Neuron (in vitro differentiated cells): ENCODE measurements around the gene C2CD2L.
A peak's percentile ranks its signal among the peaks of the same experiment; 100 is the strongest.
"Not testable (repeated sequence)": the region's sequence is repeated elsewhere in the genome, so short reads cannot be mapped to it uniquely, and the experiment has no call there.

Experiments
- H2AFZ ChIP-seq: one replicate; pipeline ENCODE4 v1.6.1; 2013; ENCODE audit warnings: low read depth, mild to moderate bottlenecking, inconsistent platforms, low read length, moderate library complexity
- H3K27me3 ChIP-seq: one replicate; pipeline ENCODE4 v1.6.1; 2013; ENCODE audit warnings: low read length; ENCODE audit not compliant: insufficient read depth
- H3K36me3 ChIP-seq: one replicate; pipeline ENCODE4 v1.6.1; 2013; ENCODE audit warnings: low read length; ENCODE audit not compliant: insufficient read depth
- H3K4me1 ChIP-seq: one replicate; pipeline ENCODE4 v1.6.1; 2013; ENCODE audit warnings: low read length; ENCODE audit not compliant: insufficient read depth
- H3K4me3 ChIP-seq: 2 replicates; pipeline ENCODE4 v1.5.1; 2013; ENCODE audit warnings: mild to moderate bottlenecking, low read length, moderate library complexity
- H3K9me3 ChIP-seq: one replicate; pipeline ENCODE4 v1.6.1; 2013; ENCODE audit warnings: low read length

Gene C2CD2L

GRCh38 chr11:119100246-119100970 lies 6.7 kb upstream of the C2CD2L start:
- H3K4me3 ChIP-seq, result peak overlapping the region; percentile 90
- peaks cover 25% of the 10 kb centered on the region for H3K4me1 ChIP-seq

GRCh38 chr11:119100994-119101758 lies 6.0 kb upstream of the C2CD2L start:
- Histone ChIP-seq H3K4me1 (peaks cover 24% of the 10 kb centered on the region), H3K27me3 (no peaks in the 10 kb centered on the region), H3K9me3 (no peaks in the 10 kb centered on the region), H3K4me3 (peak overlapping the region; percentile 90), H3K36me3 (peaks cover 24% of the 10 kb centered on the region), H2AFZ (peak overlapping the region; percentile 63)

More at GRCh38 chr11:119100246-119100970, 6.7 kb upstream of the C2CD2L start:
- Histone ChIP-seq H3K9me3 (no peaks in the 10 kb centered on the region), H3K36me3 (peaks cover 24% of the 10 kb centered on the region), H2AFZ (no peak overlapping the region), H3K27me3 (no peaks in the 10 kb centered on the region)

GRCh38 chr11:119101759-119102423 lies 5.3 kb upstream of the C2CD2L start, which contains the start of gene DPAGT1:
TSS of gene DPAGT1 (minus strand) at chr11:119101853. CDS start at chr11:119101655, 198 bp downstream.
- peak within 1 kb of the TSS; percentile 63 for H2AFZ ChIP-seq
- H3K27me3 ChIP-seq, result no peaks in the 10 kb centered on the region
- peak within 1 kb of the TSS; percentile 90 for H3K4me3 ChIP-seq
- H3K9me3 ChIP-seq, result no peaks in the 10 kb centered on the region
- H3K36me3 ChIP-seq, result peaks cover 19% of the 10 kb centered on the region
- peaks cover 31% of the 10 kb centered on the region for H3K4me1 ChIP-seq

GRCh38 chr11:119103161-119103664 lies 3.9 kb upstream of the C2CD2L start:
- not testable (repeated sequence) for H3K9me3 ChIP-seq, H3K27me3 ChIP-seq, H3K36me3 ChIP-seq, H3K4me3 ChIP-seq, H2AFZ ChIP-seq
- H3K4me1 ChIP-seq, result peaks cover 36% of the 10 kb centered on the region

GRCh38 chr11:119103793-119104192 lies 3.4 kb upstream of the C2CD2L start:
- Histone ChIP-seq H3K36me3 (peaks cover under 1% of the 10 kb centered on the region), H3K4me1 (peaks cover 40% of the 10 kb centered on the region), H3K9me3 (no peaks in the 10 kb centered on the region), H3K27me3 (no peaks in the 10 kb centered on the region), H3K4me3 (no peak overlapping the region), H2AFZ (no peak overlapping the region)

- H3K27me3 ChIP-seq, result no peaks in the 10 kb centered on the region
- peak overlapping the region; percentile 60 for H2AFZ ChIP-seq
- peak overlapping the region; percentile 74 for H3K4me3 ChIP-seq
These were observed 498 bp downstream of the C2CD2L start for GRCh38 chr11:119107538-119108145.

GRCh38 chr11:119108146-119108856 lies 1.2 kb downstream of the C2CD2L start:
- no peaks in the 10 kb centered on the region for H3K9me3 ChIP-seq
- H3K4me3 ChIP-seq, result peak overlapping the region; percentile 74
- H3K4me1 ChIP-seq, result peaks cover 19% of the 10 kb centered on the region

More at GRCh38 chr11:119107538-119108145, 498 bp downstream of the C2CD2L start:
- Histone ChIP-seq H3K36me3 (peaks cover 10% of the 10 kb centered on the region), H3K9me3 (no peaks in the 10 kb centered on the region), H3K4me1 (peaks cover 23% of the 10 kb centered on the region)

GRCh38 chr11:119108857-119109221 lies 1.7 kb downstream of the C2CD2L start:
- H3K9me3 ChIP-seq, result no peaks in the 10 kb centered on the region
- H3K4me3 ChIP-seq, result peak overlapping the region; percentile 74
- H3K27me3 ChIP-seq, result no peaks in the 10 kb centered on the region
- H2AFZ ChIP-seq, result no peak overlapping the region
- peaks cover 19% of the 10 kb centered on the region for H3K4me1 ChIP-seq
- H3K36me3 ChIP-seq, result peaks cover 10% of the 10 kb centered on the region

More at GRCh38 chr11:119108146-119108856, 1.2 kb downstream of the C2CD2L start:
- H2AFZ ChIP-seq, result peak overlapping the region; percentile 60
- H3K27me3 ChIP-seq, result no peaks in the 10 kb centered on the region
- peaks cover 10% of the 10 kb centered on the region for H3K36me3 ChIP-seq

- peaks cover 19% of the 10 kb centered on the region for H3K4me1 ChIP-seq
- H3K27me3 ChIP-seq, result no peaks in the 10 kb centered on the region
- no peak overlapping the region for H2AFZ ChIP-seq
- no peak overlapping the region for H3K4me3 ChIP-seq
- no peaks in the 10 kb centered on the region for H3K9me3 ChIP-seq
- peaks cover 10% of the 10 kb centered on the region for H3K36me3 ChIP-seq
These were observed 2.7 kb downstream of the C2CD2L start for GRCh38 chr11:119109843-119110242.

- Histone ChIP-seq H3K9me3 (no peaks in the 10 kb centered on the region), H3K4me1 (peaks cover 19% of the 10 kb centered on the region), H3K4me3 (no peak overlapping the region), H2AFZ (no peak overlapping the region), H3K36me3 (peaks cover 10% of the 10 kb centered on the region), H3K27me3 (no peaks in the 10 kb centered on the region)
These were observed 3.3 kb downstream of the C2CD2L start for GRCh38 chr11:119110439-119110838.

- H3K36me3 ChIP-seq, result peaks cover 10% of the 10 kb centered on the region
- no peak overlapping the region for H2AFZ ChIP-seq
- peaks cover 14% of the 10 kb centered on the region for H3K4me1 ChIP-seq
- no peak overlapping the region for H3K4me3 ChIP-seq
- H3K27me3 ChIP-seq, result no peaks in the 10 kb centered on the region
- no peaks in the 10 kb centered on the region for H3K9me3 ChIP-seq
These were observed 4.3 kb downstream of the C2CD2L start for GRCh38 chr11:119111361-119111925.
